Endothelial cell of umbilical vein (primary cell): ENCODE results near the gene GPR158. TPM values are rescaled to one million over a fixed set of nuclear protein-coding genes. Genes with fewer than 3 reads are reported as not detected.

Experiments used
- BruUV-seq: library from RNA; stranded (reverse); fragments of 400-500 nt; replicated peaks from 2 replicates; lab custom pipeline; 2021; lab: Mats Ljungman, UMichigan
- CTCF ChIA-PET: fragments of 300-600, 350-600 bp; sonication (Branson Sonifier 250); formaldehyde crosslinking; loops from one replicate; lab custom pipeline; 2021; ENCODE audit warnings: antibody characterized with exemption, inconsistent platforms; lab: Charles Lee
- POLR2A ChIA-PET: fragments of 300-600, 350-600 bp; sonication (Branson Sonifier 250); formaldehyde crosslinking; loops from one replicate; lab custom pipeline; 2021; ENCODE audit warnings: antibody characterized with exemption, inconsistent platforms; lab: Charles Lee
- DNase-seq: peaks from one replicate; pipeline ENCODE4 v3.0.0-alpha.2; 2011; ENCODE audit warnings: low read depth, low spot score
- FAIRE-seq: peaks from 2 replicates; lab custom pipeline; 2011; peaks lifted over from hg19 to GRCh38; lab: Jason Lieb, UNC
- H2AFZ ChIP-seq: 2 replicates; pipeline ENCODE4 v1.6.0; 2012; ENCODE audit warnings: low read depth, low read length, control low read depth, inconsistent platforms
- H3K27ac ChIP-seq: 2 replicates; pipeline ENCODE4 v1.5.1; 2011; ENCODE audit warnings: low read depth, mild to moderate bottlenecking, control low read depth, low read length, moderate library complexity; ENCODE audit not compliant: insufficient read depth
- H3K27me3 ChIP-seq, 2 experiments: 2 replicates each; pipeline versions ENCODE4 v1.6.0 to v1.6.1; 2011; ENCODE audit warnings: low read length in 2 of 2, mixed read lengths in 1 of 2; ENCODE audit not compliant: control insufficient read depth in 2 of 2, insufficient read depth in 2 of 2
- H3K36me3 ChIP-seq, 2 experiments: 2 replicates in 1 of 2; 3 replicates in 1 of 2; pipeline ENCODE4 v1.5.1; 2011; ENCODE audit warnings: low read length in 2 of 2, mild to moderate bottlenecking in 1 of 2, moderate library complexity in 1 of 2; ENCODE audit not compliant: control insufficient read depth in 2 of 2, insufficient read depth in 2 of 2; ENCODE audit errors: extremely low read depth in 1 of 2
- H3K4me1 ChIP-seq: 3 replicates; pipeline ENCODE4 v1.5.1; 2011; ENCODE audit warnings: mild to moderate bottlenecking, low read length; ENCODE audit not compliant: control insufficient read depth, insufficient read depth; ENCODE audit errors: extremely low read depth
- H3K4me2 ChIP-seq: 2 replicates; pipeline ENCODE4 v1.6.1; 2011; ENCODE audit warnings: low read length, control low read depth, mixed read lengths; ENCODE audit not compliant: insufficient read depth
- H3K4me3 ChIP-seq, 3 experiments: fragments of 200-600 bp in 1 of 3; sonication (generic), shearing (Covaris generic) in 1 of 3; replicated peaks in 1 of 3; 2 replicates each; pipeline ENCODE4 v1.5.1; 2011 to 2016; ENCODE audit warnings: control low read depth in 3 of 3, low read length in 3 of 3, mild to moderate bottlenecking in 2 of 3, inconsistent platforms in 1 of 3, low read depth in 1 of 3, moderate library complexity in 1 of 3; ENCODE audit not compliant: insufficient read depth in 1 of 3
- H3K79me2 ChIP-seq: 2 replicates; pipeline ENCODE4 v1.6.0; 2012; ENCODE audit warnings: low read length, inconsistent platforms; ENCODE audit not compliant: control insufficient read depth, insufficient read depth
- H3K9ac ChIP-seq: replicated peaks from 2 replicates; pipeline ENCODE3; 2011; ENCODE audit warnings: low read length, control low read depth; ENCODE audit not compliant: insufficient read depth; ENCODE audit errors: extremely low read depth
- H3K9me1 ChIP-seq: replicated peaks from 3 replicates; pipeline ENCODE4 v1.6.0; 2011; ENCODE audit warnings: mild to moderate bottlenecking, low read length; ENCODE audit not compliant: control insufficient read depth, insufficient read depth; ENCODE audit errors: extremely low read depth
- H3K9me3 ChIP-seq: replicated peaks from 2 replicates; pipeline ENCODE4 v1.5.1; 2012; ENCODE audit warnings: low read length, inconsistent platforms; ENCODE audit not compliant: control insufficient read depth, insufficient read depth
- H4K20me1 ChIP-seq: replicated peaks from 2 replicates; pipeline ENCODE3; 2011; ENCODE audit warnings: mild to moderate bottlenecking, low read length; ENCODE audit not compliant: control insufficient read depth, insufficient read depth; ENCODE audit errors: extremely low read depth
- FOS ChIP-seq: IDR thresholded peaks from 2 replicates; pipeline ENCODE4 v1.6.1; 2011; ENCODE audit warnings: mild to moderate bottlenecking, low read length, moderate library complexity, borderline replicate concordance; ENCODE audit not compliant: insufficient read depth
- GATA2 ChIP-seq: IDR thresholded peaks from 2 replicates; pipeline ENCODE4 v1.7.0; 2011; ENCODE audit warnings: low read depth, mild to moderate bottlenecking, moderate library complexity, mixed read lengths, low read length; ENCODE audit not compliant: insufficient read length, insufficient read depth
- JUN ChIP-seq: IDR thresholded peaks from 2 replicates; pipeline ENCODE4 v1.6.1; 2011; ENCODE audit warnings: borderline replicate concordance, low read depth; ENCODE audit not compliant: insufficient read length, insufficient read depth
- MYC ChIP-seq: IDR thresholded peaks from one replicate; pipeline ENCODE4 v1.6.1; 2011; ENCODE audit warnings: mild to moderate bottlenecking, low read depth, low read length
- dilution Hi-C: fragments of 300-500 bp; cut with MboI; formaldehyde crosslinking; loops from one replicate; pipeline ENCODE4 v1.15.0; 2019; ENCODE audit warnings: low sequenced_read_pairs; ENCODE audit not compliant: extremely low pct_ligation_motif_present
- intact Hi-C: fragments of 100-400 bp; cut with micrococcal nuclease; formaldehyde crosslinking; loops from one replicate; pipeline ENCODE4 v1.10.0; 2022
- polyA plus RNA-seq, 4 experiments: library from polyadenylated mRNA; depleted of rRNA in 3 of 4; stranded (reverse) in 3 of 4; unstranded in 1 of 4; fragments of >200 nt; gene quantifications; 2 replicates each; pipeline versions ENCODE4 v1.2.1 to v1.2.3, GENCODE V29; 2011 to 2012; ENCODE audit warnings: missing spikeins in 1 of 4
- total RNA-seq: library from RNA; stranded (reverse); gene quantifications from 2 replicates; pipeline ENCODE4 v1.2.3, GENCODE V29; 2021
- TF ChIP-seq, protein P1 (sequence below): IDR thresholded peaks from 2 replicates; pipeline ENCODE4 v1.6.1; 2011; ENCODE audit not compliant: insufficient read depth, insufficient read length
- TF ChIP-seq, protein P2 (sequence below), 2 donors: IDR thresholded peaks; 1 replicate in 1 of 2; 2 replicates in 1 of 2; pipeline ENCODE4 v1.5.1; 2011; ENCODE audit warnings: low read length in 2 of 2, mild to moderate bottlenecking in 2 of 2, moderate library complexity in 2 of 2, control low read depth in 1 of 2, inconsistent platforms in 1 of 2, low read depth in 1 of 2; ENCODE audit not compliant: insufficient read depth in 1 of 2; ENCODE audit errors: extremely low read depth in 1 of 2

The GPR158 gene
- total and polyA plus RNA-seq, 2 donors (not counting 3 experiments of a cell fraction or from before 2014, with no cell fraction given) = not detected

DNA sequence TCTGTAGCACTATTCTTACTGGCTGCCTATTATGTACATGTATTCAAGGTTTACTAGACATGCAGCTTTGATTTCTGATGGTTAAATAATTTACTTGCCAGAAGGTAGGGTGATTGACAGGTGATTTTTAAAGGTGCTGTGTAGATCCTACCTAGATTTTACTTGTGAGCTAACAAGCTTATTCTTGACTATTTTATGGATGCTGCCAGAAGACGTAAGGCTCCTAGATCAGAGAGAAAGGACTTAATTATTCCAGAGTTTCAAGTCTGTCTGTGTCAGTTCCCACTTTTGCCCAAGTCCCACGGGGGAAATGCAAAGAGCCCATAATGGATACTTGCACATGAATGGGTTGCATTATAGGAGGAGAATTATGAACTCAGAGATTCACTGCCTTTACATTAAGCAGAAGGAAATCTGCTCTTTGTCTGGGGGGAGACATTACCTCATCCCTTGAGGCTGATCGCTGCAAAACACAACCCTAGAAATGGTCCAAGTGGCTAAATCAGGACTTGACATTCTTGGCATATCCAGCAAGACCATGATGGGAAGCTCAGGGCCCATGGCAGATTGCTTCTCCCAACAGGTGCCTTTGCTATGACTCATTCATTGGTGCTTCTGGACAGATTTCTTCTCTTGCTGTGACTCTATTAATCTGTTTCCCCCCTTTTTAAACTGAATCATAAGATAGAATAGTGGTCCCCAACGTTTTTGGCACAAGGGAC lies 32.1 kb downstream of the GPR158 start:
- Histone ChIP-seq H3K4me3 (no peak overlapping the region), H2AFZ (no peak overlapping the region), H3K9ac (no peak overlapping the region), H3K9me1 (no peaks in the 10 kb centered on the region), H3K4me2 (no peak overlapping the region), H3K9me3 (no peaks in the 10 kb centered on the region), H3K79me2 (no peaks in the 10 kb centered on the region), H3K36me3 (no peaks in the 10 kb centered on the region), H4K20me1 (no peaks in the 10 kb centered on the region), H3K27me3 (no peaks in the 10 kb centered on the region), H3K27ac (no peak overlapping the region), H3K4me1 (no peaks in the 10 kb centered on the region)
- FAIRE-seq (no peak), DNase-seq (no peak)
- CTCF ChIA-PET = no interaction called here
- intact Hi-C loops (no loop called here), dilution Hi-C loops (no loop called here)
- POLR2A ChIA-PET = no interaction called here
- BruUV-seq = no TSS peak
- TF ChIP-seq, protein P1, sequence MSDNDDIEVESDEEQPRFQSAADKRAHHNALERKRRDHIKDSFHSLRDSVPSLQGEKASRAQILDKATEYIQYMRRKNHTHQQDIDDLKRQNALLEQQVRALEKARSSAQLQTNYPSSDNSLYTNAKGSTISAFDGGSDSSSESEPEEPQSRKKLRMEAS = no peak
- TF ChIP-seq FOS (no peak), MYC (no peak), GATA2 (no peak), JUN (no peak)
- TF ChIP-seq, protein P2, sequence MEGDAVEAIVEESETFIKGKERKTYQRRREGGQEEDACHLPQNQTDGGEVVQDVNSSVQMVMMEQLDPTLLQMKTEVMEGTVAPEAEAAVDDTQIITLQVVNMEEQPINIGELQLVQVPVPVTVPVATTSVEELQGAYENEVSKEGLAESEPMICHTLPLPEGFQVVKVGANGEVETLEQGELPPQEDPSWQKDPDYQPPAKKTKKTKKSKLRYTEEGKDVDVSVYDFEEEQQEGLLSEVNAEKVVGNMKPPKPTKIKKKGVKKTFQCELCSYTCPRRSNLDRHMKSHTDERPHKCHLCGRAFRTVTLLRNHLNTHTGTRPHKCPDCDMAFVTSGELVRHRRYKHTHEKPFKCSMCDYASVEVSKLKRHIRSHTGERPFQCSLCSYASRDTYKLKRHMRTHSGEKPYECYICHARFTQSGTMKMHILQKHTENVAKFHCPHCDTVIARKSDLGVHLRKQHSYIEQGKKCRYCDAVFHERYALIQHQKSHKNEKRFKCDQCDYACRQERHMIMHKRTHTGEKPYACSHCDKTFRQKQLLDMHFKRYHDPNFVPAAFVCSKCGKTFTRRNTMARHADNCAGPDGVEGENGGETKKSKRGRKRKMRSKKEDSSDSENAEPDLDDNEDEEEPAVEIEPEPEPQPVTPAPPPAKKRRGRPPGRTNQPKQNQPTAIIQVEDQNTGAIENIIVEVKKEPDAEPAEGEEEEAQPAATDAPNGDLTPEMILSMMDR (IDR thresholded peaks at IDR 0.05; ENCODE audit: extremely low read depth in 1 of 2, insufficient read depth in 1 of 2, low read depth in 1 of 2, low read length in 2 of 2) = no peak
